Spinal cord (tissue), 10 donors: ENCODE results near the gene NCMAP. TPM values are rescaled to one million over a fixed set of nuclear protein-coding genes. Genes with fewer than 3 reads are reported as not detected.
A peak's percentile ranks its signal among the peaks of the same experiment; 100 is the strongest.
"Not testable (repeated sequence)": the region's sequence is repeated elsewhere in the genome, so short reads cannot be mapped to it uniquely, and the experiment has no call there.

Source experiments
- DNase-seq, 6 donors: peaks; one replicate each; pipeline versions ENCODE4 v3.0.0 to v3.0.0-alpha.2; 2013 to 2015; ENCODE audit warnings: low spot score in 6 of 6, low read depth in 4 of 6
- H3K27ac ChIP-seq: one replicate; pipeline ENCODE4 v1.5.1; 2013; ENCODE audit warnings: low read depth, low read length, control low read depth
- H3K27me3 ChIP-seq: one replicate; pipeline ENCODE4 v1.6.1; 2013; ENCODE audit warnings: low read length; ENCODE audit not compliant: control insufficient read depth, insufficient read depth
- H3K36me3 ChIP-seq: one replicate; pipeline ENCODE4 v1.6.1; 2013; ENCODE audit warnings: low read length; ENCODE audit not compliant: control insufficient read depth, insufficient read depth
- H3K4me1 ChIP-seq: one replicate; pipeline ENCODE4 v1.6.1; 2013; ENCODE audit warnings: low read length; ENCODE audit not compliant: control insufficient read depth, insufficient read depth
- H3K4me3 ChIP-seq: one replicate; pipeline ENCODE4 v1.5.1; 2013; ENCODE audit warnings: low read depth, low read length, control low read depth
- H3K9me3 ChIP-seq: one replicate; pipeline ENCODE4 v1.6.1; 2013; ENCODE audit warnings: low read length; ENCODE audit not compliant: control insufficient read depth, insufficient read depth
- WGBS: methylation state at CpG from one replicate; pipeline ENCODE4 v1.1.5; 2013; ENCODE audit warnings: missing lambda C conversion rate; ENCODE audit not compliant: insufficient coverage; 5-methylcytosine and 5-hydroxymethylcytosine counted together
- long read RNA-seq, 4 donors: transcript quantifications; one replicate each; lab custom pipeline, GENCODE V29; 2026
- polyA plus RNA-seq, 2 donors: library from polyadenylated mRNA; unstranded; fragments of 120-200 nt; gene quantifications; one replicate each; pipeline ENCODE4 v1.2.1, GENCODE V29; 2013; ENCODE audit not compliant: insufficient read length in 2 of 2
- total RNA-seq, 2 donors: library from RNA; depleted of rRNA in 1 of 2; stranded (reverse); fragments of 120-200 nt in 1 of 2; fragments of >200 nt in 1 of 2; gene quantifications; one replicate each; pipeline versions ENCODE4 v1.2.3 to v1.2.4, GENCODE V29; 2013 to 2014
- donor health status: healthy.

The NCMAP gene
- total RNA-seq (10 to 100 TPM in 1 of 2 donors, 1 to 10 TPM in 1; 2.0 to 10.7 TPM), polyA plus RNA-seq (under 1 TPM; 0.08 to 0.26 TPM)
- long read RNA-seq, donor 1 = 0 reads
- long read RNA-seq, donor 2 = 0 reads
- long read RNA-seq, donor 3 = 0 reads
- long read RNA-seq, donor 4, partial matches to known transcripts = 0 of 3 reads
- long read RNA-seq, donor 4, other reads (novel, unspliced or antisense) = 0 of 3 reads

DNA sequence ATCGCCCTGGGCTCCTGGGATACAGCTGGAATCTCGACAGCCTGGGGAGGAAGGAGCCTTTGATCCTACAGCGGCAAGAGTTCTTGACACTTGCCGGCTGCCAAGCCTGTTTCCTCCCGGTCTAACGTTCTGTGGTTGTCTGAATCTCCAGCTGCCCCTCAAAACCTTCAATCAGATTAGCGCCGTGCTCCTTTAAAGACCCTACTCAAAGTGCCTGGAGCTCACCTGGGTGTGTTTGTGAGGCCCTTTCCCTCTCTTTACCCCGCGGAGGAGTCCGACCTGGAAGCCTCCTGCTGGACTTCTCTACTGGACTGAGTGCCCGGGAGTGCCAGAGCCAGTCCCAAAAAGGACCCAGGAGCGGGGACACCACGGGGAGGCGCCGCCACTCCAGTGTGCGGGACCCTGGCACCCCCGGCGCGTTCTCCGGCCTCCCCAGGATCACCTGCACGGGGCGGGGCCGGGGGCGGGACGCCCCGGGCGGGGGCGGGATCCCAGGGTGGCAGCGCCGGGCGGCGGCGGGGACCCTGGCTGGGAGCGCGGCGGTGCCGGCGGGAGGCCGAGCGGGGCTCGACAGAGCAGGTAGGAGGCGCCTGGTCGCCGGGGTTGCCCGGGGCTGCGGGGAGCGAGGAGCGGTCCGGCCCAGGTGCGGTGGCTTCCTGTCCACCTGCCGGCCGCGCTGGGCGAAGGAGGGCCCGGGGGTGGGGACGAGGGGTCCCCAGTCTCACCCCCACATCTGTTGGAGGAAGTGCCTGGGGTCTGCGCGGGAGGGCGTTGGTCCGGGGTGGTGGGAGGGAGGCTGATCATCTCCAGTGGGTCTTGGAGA lies at the start of gene NCMAP:
NCMAP (plus strand) TSS at position 497 of the 823 bp plus-strand sequence. CDS start 39,344 bp downstream, outside the sequence.
- Histone ChIP-seq H3K4me1 (peaks cover 26% of the 10 kb centered on the region), H3K9me3 (no peaks in the 10 kb centered on the region), H3K27ac (no peak within 1 kb of the TSS), H3K4me3 (no peak within 1 kb of the TSS), H3K36me3 (no peaks in the 10 kb centered on the region), H3K27me3 (peaks cover 30% of the 10 kb centered on the region)
- peak in 2 of 6 donors; percentile 11 to 19 for DNase-seq
- 2% methylated on average over 54 of the region's 61 CpGs for WGBS

DNA sequence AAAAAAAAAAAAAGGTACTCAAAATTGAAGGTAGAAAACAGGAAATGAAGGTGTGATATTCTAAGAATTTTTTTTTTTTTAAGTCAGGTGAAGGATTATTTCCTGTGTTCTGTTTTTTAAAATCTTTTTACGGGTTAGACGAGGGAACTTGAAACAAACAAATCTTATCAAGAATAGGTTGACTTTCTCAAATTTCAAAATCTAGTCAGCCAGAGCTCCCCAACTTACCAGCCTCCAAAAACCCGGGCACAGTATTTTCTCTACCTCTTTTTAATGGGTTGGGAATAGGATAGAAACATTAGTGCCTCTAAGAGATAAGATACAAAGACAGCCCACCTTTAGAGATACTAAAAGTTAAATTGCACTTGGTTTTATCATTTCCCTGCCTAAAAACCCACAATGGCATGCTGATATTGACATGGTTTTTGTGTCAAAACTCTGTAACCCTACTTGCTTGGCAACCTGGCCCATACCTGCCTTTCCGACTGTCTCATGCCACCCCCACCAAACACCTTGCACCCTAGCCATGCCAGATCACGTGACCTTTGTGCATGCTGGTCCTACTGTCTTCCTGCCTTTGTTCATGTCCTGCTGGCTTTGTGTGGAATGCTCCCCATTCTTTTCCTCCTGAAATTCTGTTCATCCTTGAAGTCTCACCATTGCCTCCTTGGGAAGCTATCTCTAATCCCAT lies 49.1 kb upstream of the NCMAP start:
- peaks cover 25% of the 10 kb centered on the region for H3K27me3 ChIP-seq
- H3K9me3 ChIP-seq = no peaks in the 10 kb centered on the region
- no peaks in the 10 kb centered on the region for H3K36me3 ChIP-seq
- no peak overlapping the region for H3K4me3 ChIP-seq
- no peak overlapping the region for H3K27ac ChIP-seq
- WGBS = 69% methylated on average over 2 of the region's 5 CpGs
- H3K4me1 ChIP-seq = peaks cover 11% of the 10 kb centered on the region
- DNase-seq = no peak

- WGBS = 84% methylated on average over 3 of the region's 5 CpGs
- DNase-seq = no peak
- Histone ChIP-seq H3K36me3 (no peaks in the 10 kb centered on the region), H3K27me3 (peaks cover 20% of the 10 kb centered on the region), H3K9me3 (no peaks in the 10 kb centered on the region), H3K4me1 (peaks cover 5% of the 10 kb centered on the region), H3K27ac (no peak overlapping the region), H3K4me3 (no peak overlapping the region)
Observed at GRCh38 chr1:24507405-24507804, 48.5 kb upstream of the NCMAP start.

DNA sequence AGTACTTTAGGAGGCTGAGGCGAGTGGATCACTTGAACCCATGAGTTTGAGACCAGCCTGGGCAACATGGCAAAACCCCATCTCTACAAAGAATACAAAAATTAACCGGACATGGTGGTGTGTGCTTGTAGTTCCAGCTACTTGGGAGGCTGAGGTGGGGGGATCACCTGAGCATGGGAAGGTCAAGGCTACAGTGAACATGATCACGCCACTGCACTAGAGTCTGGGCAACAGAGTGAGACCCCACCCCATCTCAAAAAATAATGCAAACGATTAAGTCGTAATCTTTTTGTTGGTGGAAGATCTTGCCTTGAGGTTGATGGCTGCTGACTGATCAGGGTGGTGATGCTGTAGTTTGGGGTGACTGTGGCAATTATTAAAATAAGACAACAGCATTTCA lies 47.0 kb upstream of the NCMAP start:
- no peak overlapping the region for H3K27ac ChIP-seq
- no peak overlapping the region for H3K4me3 ChIP-seq
- DNase-seq = no peak
- no peaks in the 10 kb centered on the region for H3K4me1 ChIP-seq
- H3K36me3 ChIP-seq = no peaks in the 10 kb centered on the region
- no peaks in the 10 kb centered on the region for H3K9me3 ChIP-seq
- peaks cover 13% of the 10 kb centered on the region for H3K27me3 ChIP-seq
- no CpG with 5 or more reads among the region's 5 CpGs for WGBS

GRCh38 chr1:24513706-24514105 lies 42.2 kb upstream of the NCMAP start:
- Histone ChIP-seq H3K27ac (no peak overlapping the region), H3K4me1 (no peaks in the 10 kb centered on the region), H3K9me3 (no peaks in the 10 kb centered on the region), H3K27me3 (no peaks in the 10 kb centered on the region), H3K4me3 (no peak overlapping the region), H3K36me3 (no peaks in the 10 kb centered on the region)
- WGBS = no CpG with 5 or more reads among the region's 2 CpGs
- DNase-seq = peak in 1 of 6 donors; percentile 78

DNA sequence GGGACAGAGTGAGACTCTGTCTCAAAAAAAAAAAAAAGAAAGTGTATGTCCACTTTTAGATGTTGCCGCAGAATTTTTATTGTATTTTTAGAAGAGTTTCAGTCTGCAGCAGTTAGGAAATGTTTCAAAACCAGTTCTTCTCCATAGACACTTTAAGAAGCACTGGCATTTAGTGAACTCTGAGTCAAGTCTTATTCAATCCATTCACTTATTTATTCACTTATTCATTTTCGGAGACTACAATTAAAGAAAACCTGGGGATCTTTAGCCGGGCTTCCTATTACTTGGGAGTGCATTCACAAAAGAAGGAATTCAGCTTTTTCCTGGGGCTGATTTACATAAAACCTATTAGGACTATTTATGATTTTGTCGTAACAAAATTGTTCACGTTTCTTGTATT lies 40.9 kb upstream of the NCMAP start:
- H3K27ac ChIP-seq = no peak overlapping the region
- no CpG with 5 or more reads among the region's 5 CpGs for WGBS
- H3K27me3 ChIP-seq = no peaks in the 10 kb centered on the region
- H3K4me1 ChIP-seq = no peaks in the 10 kb centered on the region
- no peaks in the 10 kb centered on the region for H3K9me3 ChIP-seq
- no peaks in the 10 kb centered on the region for H3K36me3 ChIP-seq
- DNase-seq = no peak
- no peak overlapping the region for H3K4me3 ChIP-seq

- 96% methylated on average over 9 of the region's 14 CpGs for WGBS
- H3K27ac ChIP-seq = not testable (repeated sequence)
Observed at GRCh38 chr1:24515671-24516209, 40.1 kb upstream of the NCMAP start.

DNA sequence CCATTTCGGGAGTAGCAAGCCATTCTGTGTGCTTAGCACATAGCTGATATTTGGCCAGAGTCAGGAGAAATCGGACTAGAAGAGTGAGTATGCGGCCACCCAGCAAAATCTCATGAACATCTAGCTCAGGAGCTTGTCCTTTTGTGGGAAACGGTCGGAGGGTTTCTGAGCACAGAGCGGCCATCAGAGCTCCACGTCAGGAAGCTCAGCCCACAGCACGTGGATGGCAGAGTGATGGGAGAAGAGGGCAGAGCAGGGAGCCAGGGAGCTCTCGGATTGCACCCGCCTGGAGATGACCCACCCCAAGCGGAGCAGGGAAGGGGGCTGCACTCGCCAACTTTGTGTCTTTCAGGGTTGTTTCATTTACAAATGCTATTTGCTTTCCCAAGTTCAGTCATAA lies 39.4 kb upstream of the NCMAP start:
- Histone ChIP-seq H3K27me3 (no peaks in the 10 kb centered on the region), H3K27ac (no peak overlapping the region), H3K36me3 (no peaks in the 10 kb centered on the region), H3K9me3 (peaks cover 2% of the 10 kb centered on the region), H3K4me1 (no peaks in the 10 kb centered on the region), H3K4me3 (no peak overlapping the region)
- DNase-seq = no peak
- WGBS = 58% methylated on average over 8 of the region's 12 CpGs

More at GRCh38 chr1:24515671-24516209, 40.1 kb upstream of the NCMAP start:
- DNase-seq, H3K36me3 ChIP-seq, H3K4me3 ChIP-seq, H3K4me1 ChIP-seq, H3K27me3 ChIP-seq, H3K9me3 ChIP-seq: not testable (repeated sequence)

GRCh38 chr1:24517898-24518297 lies 38.0 kb upstream of the NCMAP start:
- H3K4me1 ChIP-seq = no peaks in the 10 kb centered on the region
- H3K27me3 ChIP-seq = no peaks in the 10 kb centered on the region
- H3K36me3 ChIP-seq = no peaks in the 10 kb centered on the region
- H3K9me3 ChIP-seq = peaks cover 2% of the 10 kb centered on the region
- no peak for DNase-seq
- H3K27ac ChIP-seq = no peak overlapping the region
- WGBS = 100% methylated on average over 1 of the region's 4 CpGs
- H3K4me3 ChIP-seq = no peak overlapping the region
